ENCODE results near the gene HOMER1.

DNA sequence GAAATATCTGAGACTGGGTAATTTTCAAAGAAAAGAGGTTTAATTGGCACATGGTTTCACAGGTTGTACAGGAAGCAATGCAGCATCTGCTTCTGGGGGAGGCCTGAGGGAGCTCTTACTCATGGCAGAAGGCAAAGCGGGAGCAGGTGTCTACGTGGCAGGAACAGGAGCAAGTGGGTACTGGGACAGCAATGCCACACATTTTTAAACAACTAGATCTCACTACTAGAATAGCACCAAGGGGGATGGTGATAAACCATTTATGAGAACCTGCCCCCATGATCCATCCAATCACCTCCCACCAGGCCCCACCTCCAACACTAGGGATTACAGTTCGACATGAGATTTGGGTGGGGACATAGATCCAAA lies 47.6 kb upstream of the HOMER1 start:
- TF ChIP-seq EZH2 (IDR thresholded peaks at IDR 0.05; ENCODE audit: borderline replicate concordance, low read length) = no peak
- TF ChIP-seq, protein P1, sequence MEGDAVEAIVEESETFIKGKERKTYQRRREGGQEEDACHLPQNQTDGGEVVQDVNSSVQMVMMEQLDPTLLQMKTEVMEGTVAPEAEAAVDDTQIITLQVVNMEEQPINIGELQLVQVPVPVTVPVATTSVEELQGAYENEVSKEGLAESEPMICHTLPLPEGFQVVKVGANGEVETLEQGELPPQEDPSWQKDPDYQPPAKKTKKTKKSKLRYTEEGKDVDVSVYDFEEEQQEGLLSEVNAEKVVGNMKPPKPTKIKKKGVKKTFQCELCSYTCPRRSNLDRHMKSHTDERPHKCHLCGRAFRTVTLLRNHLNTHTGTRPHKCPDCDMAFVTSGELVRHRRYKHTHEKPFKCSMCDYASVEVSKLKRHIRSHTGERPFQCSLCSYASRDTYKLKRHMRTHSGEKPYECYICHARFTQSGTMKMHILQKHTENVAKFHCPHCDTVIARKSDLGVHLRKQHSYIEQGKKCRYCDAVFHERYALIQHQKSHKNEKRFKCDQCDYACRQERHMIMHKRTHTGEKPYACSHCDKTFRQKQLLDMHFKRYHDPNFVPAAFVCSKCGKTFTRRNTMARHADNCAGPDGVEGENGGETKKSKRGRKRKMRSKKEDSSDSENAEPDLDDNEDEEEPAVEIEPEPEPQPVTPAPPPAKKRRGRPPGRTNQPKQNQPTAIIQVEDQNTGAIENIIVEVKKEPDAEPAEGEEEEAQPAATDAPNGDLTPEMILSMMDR (conservative IDR thresholded peaks at IDR 0.05 in 1 of 2, IDR thresholded peaks at IDR 0.05 in 1 of 2; ENCODE audit: extremely low read depth in 1 of 2, insufficient read depth in 1 of 2, low read depth in 1 of 2, low read length in 2 of 2) = no peak

All from mammary epithelial cell (primary cell).